Hepatic stellate cell (primary cell): ENCODE results near the gene CFI.

ENCODE experiments used
- DNase-seq: peaks from one replicate; pipeline ENCODE4 v3.0.0; 2011; ENCODE audit warnings: low spot score

Gene CFI

DNA sequence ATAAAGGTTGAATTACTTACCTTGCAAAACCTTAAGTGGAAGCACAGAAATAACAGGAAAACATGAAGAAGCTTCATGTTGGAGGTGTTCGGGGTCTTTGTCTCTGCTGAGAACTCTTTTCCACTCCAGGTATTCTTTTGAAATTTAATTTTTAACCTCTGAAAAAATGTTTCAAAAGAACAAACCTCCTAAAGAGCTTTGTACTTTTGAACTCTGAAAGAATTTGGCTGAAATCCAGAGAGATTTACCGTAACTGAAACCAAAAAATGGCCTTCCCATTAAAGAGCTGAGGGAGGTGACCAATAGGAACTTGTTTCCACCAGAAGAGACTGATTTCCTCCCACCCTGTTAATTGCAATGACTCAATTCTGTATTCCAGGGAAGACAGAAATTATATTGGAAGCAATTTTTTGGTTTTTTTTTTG, at the start of gene CFI:
CFI (minus strand) TSS at position 105 of the 425 bp plus-strand sequence; CDS start at position 77, 28 bp downstream.
- no peak for DNase-seq

DNA sequence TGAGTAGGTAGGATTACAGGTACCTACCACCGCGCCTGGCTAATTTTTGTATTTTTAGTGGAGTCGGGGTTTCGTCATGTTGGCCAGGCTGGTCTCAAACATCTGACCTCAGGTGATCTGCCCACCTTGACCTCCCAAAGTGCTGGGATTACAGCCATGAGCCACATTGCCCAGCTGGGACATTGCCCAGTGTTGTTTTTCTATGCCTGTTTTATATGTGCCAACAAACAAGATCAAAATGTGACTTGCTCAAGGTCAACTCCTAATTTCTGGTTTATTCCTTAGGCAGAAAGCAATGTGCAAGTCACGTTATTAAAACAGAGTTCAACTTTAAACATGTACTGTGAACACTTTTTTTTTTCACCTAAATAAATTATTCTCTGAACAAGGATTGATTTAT, 48.8 kb upstream of the CFI start:
- no peak for DNase-seq

DNA sequence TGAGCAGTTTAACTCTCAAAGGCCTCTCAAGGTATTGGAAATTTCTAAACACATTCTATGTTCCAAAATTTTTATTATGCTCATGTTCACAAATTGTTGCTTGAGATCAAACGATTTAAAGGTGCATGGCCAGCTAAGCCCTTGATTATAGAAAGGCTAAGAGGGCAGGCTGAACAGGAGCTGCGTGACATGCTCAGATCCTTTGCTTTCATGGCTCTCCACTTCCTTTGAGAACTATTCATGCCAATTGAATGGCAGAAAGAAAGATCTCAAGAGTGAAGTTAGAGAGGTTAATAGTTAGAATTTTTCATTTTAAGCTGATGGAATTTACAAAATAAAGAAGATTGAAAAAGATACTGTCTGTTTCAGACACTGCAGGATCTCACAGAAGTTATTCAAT, 46.7 kb upstream of the CFI start:
- no peak for DNase-seq

DNA sequence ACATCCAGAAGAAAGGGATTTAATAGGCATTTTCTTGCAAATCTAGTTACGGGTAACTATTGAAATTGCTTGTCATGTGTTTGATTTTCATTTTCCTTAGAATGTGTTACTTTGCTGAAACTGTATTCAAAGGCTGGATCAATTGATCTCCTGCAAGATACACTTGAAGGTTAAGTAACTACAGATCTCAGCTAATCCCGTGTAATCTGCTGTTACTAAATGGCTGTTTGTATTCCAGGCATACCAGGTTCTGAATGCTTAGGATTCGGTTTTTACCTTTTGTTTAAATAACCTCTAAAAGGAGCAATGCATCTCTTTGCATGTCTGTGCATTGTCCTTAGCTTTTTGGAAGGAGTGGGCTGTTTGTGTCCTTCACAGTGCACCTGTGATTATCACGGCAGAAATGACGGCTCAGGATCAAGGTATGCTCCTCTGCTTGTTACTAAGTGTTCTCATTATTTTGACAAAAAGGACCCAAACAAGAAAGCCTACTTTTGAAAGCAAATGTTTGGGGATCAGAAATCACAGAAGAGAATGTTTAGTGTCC, 46.2 kb upstream of the CFI start, which contains the start of gene LRIT3:
LRIT3 (plus strand) TSS at position 212 of the 547 bp plus-strand sequence; CDS start at position 307, 95 bp downstream.
- no peak for DNase-seq

DNA sequence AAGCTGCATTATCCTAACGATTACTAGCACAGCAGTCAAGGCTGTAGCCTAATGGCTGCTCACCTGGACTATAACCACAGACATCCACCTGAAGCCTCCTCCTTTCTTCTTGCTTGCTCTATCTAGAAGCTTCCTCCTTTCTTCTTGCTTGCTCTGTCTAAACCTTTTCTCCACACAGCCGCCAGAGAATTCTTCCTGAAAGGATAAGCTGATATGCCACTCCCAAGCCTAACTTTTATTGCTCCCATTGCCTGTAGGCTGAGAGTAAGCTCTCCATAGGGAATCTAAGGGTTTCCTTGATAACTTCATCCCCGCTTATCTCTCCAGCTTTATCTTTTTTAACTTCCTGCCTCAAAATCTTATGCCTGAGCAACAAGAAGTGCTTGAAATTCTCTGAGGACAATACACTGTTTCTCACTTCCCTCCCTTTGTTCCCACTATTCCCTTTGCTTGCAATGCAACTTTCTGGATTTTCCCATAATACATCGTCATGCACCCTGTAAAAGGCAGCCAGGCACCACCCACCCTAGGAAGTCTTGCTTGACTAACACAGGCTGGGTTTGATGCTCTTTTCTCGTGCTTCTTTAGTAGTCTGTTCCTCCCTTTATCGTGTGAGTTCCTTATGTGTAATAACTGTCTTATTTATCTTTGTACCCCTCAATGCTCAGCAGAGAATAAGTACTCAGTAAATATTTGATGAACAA, 44.7 kb upstream of the CFI start:
- no peak for DNase-seq

DNA sequence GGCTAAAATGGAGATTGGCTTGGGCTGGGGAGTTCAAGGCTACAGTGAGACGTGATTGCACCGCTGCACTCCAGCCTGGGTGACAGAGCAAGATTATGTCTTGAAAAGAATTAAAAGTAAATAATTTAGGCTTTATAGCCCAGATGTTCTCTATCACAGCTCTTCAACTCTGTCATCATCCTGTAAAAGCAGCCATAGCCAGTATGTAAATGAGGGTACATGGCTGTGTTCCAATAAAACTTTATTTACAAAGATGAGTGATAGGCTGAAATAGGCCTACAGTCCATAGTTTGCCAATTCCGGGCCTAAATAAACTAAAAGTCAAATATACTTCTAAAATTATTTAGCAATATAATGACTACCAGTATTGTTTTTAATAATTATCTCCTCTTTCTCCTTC, 35.2 kb upstream of the CFI start:
- no peak for DNase-seq

DNA sequence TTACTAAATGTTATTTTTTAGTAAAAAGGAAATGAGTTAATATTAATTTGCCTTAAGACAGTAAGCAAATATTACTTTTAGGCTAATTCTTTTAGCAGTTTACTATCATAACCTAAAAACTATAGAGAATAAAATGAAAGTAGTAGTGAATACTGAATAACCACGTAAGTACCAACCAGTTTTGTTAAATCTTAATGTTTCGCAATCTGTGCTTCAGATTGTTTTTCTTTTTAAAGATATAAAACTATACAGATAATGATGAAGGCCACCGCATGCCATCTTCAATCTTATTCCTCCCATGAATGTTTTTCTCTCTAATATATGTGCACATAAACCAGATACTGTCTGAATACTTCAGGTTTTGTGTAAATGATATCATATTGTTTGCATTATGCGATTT, 32.0 kb upstream of the CFI start:
- DNase-seq, result no peak

DNA sequence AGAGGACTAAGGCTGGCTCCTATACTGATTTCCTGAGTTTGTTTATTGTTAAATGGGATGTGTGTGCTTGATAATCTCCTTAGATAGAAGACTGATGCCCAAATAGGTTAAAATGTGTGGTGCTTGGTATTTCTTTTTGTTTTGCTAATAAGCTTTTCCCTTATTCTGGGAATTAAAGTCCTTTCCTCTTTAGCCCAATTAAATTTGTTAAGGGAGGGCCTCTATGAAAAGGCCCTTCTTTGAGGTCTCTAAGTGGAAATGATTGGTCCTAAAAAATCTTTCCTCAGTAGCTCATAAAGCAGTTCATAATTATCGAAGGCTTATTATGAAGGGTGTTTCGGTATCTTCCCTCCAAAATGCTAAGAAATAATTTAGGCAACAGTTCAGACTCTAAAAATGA, 25.9 kb upstream of the CFI start, which contains the start of gene RRH:
RRH (plus strand) TSS at position 301 of the 400 bp plus-strand sequence; CDS start at position 357, 56 bp downstream.
- DNase-seq, result no peak

DNA sequence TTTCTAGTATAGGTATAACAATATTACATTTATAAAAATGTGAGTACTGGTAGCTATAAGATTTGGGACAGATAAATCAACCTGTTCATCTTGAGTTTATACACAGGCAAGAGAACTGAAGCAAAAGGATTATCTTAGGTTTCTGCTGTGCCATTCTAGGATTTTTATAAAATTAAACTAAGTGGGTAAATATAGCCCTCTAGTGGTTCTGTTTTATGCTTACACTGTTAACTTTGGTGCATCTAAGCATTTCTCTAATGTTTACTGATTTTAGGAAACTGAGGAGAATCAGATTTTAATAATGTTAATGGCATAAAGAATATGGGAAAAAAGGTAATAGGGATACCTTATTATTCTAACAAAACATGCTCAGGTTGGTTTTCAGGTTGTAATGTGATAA, 24.9 kb upstream of the CFI start:
- DNase-seq, result peak; percentile 5

DNA sequence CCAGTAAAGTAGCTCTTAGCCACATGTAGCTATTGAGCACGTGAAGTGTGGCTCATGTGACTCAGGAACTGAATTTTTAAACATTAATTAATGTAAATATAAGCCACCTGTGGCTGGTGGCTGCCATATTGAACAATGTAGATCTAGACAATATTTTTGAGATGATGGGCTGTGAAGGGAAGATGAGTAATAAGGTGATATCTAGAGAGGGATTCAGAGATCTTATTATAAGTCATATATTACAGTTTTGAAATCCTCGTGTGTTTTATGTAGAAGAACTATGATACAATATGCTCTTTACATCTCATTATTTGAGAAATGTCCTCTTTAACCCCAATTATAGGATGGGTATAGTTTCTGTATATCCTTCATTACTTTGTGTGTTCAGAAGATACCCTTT, 19.4 kb upstream of the CFI start:
- DNase-seq, result no peak

DNA sequence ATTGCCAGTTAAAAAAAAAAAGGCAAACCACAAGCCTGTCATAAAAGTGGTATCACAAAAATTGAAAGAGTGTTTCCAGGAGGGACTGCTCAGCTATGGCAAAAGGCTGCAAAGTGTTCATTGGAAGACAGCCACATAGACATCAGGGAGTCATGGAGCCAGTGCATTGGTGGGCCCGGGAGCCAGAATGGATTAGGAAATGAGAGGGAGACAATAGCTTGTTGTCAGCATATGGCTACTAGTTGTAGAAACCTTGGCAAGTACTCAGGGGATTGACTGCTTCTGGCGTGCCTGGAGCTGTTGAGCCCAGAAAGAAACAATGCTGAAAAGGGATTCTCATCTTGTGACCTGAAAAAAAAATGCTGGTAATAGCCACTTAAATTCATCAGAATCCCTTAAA, 18.8 kb upstream of the CFI start:
- DNase-seq, result no peak

DNA sequence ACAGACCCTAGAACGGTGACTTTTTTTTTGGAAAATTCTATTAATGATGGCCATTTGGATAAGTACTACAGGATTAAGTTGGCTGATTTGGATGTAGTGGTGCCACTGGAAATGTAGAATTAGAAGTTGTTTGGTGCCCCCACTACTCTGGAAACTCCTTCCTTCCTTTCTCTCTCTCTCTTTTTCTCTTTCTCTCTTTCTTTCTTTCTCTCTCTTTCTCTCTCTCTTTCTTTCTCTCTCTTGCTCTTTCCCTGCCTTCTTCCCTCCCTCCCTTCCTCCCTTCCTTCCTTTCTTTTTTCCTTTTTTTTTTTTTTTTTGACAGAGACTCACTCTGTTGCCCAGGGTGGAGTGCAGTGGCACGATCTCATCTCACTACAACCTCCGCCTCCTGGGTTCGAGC, 16.5 kb upstream of the CFI start:
- no peak for DNase-seq

DNA sequence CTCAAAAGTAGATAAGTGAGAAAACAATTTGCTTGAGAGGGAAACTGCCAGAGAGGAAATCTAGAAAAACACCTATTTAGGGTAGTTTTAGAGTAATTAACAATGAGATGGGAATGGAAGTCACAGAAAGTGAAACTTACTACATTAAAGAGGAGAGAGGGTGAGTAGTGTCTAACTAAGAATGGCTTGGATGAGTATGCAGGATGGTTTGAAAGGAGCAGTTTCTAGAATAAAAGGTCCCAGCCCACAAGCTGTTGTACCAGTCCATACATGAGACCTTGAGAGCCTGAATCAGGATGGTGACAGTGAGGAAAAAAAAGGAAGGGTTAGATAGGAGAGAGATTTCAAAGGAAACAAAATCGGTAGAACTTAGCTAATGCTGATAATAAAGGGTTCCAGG, 15.1 kb upstream of the CFI start:
- no peak for DNase-seq

DNA sequence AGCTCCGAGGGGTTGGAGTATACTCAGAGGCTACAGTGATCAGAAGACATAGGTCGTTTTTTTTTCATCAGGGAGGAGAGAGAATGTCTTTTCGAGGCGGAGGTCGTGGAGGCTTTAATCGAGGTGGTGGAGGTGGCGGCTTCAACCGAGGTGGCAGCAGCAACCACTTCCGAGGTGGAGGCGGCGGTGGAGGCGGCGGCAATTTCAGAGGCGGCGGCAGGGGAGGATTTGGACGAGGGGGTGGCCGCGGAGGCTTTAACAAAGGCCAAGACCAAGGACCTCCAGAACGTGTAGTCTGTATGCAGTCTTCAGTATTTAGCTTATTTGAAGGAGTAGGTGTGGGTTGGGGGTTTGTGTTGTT, 14.3 kb upstream of the CFI start:
- peak; percentile 5 for DNase-seq

DNA sequence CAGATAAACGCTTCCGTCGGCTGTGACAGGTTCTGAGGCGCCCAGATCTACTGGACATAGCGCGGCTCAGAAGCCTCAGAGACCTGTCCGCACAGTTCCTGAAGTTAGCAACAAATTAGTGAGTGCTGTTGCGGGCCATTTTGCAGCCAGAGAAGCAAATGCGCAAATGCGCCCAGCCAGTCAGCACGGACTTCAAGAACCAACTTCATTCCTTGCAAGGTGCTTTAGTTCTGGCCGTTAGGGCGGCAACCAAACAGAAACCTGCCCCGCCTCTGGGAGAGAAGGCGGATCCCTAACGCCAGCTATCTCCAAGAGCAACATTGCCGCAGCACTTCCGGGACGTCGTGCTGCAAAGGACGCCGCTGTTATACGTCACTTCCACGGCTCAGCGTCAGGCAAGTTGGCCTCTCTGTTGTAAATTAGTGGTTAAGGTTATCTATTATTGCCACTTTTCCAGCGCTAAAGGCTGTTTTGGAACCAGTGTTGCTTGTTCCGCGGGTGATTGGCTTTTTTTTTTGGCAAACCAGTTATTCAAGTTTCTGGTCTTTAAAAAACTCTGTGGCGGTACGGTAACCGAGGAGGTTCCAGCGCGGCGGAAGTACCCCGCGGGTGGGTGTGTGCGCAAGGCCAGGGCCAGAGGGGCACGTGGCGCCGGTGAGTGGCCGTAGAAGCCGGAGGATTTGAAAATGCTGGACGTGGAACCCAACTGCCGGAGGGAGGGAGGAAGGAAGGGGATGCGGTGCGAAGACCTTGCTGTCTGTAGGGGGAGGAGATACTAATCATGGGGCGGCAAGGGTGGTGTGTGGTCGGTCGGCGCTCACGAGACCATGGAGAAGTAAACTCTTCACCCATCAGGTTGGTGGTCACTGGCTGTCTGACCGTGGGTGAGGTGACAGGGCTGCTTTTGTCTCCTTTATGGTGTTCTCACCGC, 13.6 kb upstream of the CFI start, which contains the start of gene GAR1:
GAR1 (plus strand) TSS at position 612 of the 931 bp plus-strand sequence. CDS start 403 bp downstream, outside the sequence.
- peak; percentile 89 for DNase-seq

DNA sequence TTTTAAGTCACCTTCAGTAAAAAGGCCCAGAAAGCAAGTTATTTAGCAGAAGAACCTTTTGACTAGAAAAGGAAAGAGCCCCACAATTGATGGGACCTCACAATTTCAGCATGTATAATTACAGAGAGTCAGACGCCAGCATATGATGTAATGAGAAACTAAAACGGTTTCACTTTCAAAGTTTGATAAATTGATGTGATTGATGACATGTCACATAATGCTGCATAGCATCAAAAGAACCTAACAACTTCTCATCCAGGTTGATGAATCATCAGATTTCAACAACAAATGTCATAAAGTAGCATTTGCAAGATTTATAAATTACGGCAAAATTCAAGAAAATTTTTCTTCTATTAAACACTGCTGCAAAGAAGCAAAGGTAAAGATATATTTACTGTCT, 9.9 kb upstream of the CFI start:
- DNase-seq, result no peak

DNA sequence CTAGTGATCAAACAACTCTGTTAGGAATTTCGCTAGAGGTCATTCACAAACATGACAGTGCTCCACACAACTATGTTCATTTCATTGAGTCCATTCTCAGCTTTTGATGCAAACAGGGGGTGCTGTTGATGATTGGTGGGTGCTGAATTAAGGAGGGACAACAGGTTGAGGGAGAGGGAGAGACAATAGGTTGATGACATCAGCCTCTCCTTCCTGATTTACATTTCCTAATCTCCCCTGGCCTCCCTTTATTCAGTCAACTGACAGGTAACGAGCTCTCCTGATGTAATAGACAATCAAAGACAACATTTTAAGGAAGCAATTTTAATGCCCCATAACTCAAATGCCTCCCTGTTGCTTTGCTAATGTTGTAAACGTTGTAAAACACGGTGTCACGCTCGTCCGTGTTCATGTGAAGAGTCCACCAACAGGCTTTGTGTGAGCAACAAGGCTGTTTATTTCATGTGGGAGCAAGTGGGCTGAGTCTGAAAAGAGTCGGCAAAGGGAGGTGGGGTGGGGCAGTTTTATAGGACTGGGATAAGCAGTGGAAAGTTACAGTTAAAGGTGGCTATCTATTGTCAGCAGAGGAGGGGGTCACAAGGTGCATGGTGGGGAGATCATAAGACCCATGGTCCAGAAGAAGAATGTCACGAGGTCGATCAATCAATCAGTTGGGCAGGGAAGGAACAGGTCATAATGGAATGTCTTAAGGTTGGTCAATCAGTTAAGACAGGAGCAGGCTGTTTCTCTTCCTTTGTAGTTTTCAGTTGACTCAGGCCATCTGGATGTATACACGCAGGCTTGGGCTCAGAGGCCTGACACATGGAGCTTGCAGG, 9.0 kb upstream of the CFI start:
- DNase-seq, result no peak

DNA sequence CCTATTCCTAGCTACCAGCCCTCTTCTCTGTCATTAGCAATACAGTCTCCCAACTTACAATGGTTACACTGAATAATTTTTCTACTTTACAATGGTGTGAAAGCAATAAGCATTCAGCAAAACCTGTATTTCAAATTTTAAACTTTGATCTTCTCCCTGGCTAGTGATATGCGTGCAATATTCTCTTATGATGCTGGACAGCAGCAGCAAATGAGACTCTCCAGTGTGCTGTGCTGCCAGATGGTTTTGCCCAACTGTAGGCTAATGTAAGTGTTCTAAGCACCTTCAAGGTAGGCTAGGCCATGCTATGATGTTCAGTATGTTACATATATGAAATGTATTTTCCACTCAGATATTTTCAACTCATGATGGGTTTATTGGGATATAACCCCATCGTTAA, 7.9 kb upstream of the CFI start:
- no peak for DNase-seq

DNA sequence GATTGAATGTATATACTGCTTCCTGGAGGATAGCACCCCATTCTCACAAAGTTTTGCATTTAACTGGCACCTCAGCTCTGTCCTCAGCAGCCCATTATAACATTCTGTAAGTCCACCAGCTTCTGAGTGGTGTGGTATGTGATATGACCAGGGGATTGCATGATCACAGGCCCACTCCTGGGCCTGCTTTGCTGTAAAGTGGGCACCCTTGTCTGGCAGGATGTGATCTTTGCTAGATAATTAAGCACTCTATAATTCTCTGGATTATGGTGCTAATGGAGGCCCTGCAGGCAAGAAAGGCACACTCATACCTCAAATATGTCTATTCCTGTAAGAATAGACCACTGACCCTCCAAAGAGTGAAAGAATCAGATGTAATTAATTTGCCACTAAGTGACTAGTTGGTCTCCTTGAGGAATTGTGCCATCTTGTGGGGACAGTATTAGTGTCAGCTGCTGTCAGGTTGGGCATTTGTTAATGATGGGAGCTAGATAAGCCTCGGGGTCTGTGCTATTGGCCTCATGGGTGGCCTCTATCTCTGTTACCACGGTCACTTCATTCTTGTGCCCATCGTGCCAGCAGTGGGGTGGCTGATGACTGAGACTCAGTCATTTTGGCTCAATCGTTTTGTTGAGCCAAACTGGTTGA, 2.2 kb upstream of the CFI start:
- peak; percentile 17 for DNase-seq

DNA sequence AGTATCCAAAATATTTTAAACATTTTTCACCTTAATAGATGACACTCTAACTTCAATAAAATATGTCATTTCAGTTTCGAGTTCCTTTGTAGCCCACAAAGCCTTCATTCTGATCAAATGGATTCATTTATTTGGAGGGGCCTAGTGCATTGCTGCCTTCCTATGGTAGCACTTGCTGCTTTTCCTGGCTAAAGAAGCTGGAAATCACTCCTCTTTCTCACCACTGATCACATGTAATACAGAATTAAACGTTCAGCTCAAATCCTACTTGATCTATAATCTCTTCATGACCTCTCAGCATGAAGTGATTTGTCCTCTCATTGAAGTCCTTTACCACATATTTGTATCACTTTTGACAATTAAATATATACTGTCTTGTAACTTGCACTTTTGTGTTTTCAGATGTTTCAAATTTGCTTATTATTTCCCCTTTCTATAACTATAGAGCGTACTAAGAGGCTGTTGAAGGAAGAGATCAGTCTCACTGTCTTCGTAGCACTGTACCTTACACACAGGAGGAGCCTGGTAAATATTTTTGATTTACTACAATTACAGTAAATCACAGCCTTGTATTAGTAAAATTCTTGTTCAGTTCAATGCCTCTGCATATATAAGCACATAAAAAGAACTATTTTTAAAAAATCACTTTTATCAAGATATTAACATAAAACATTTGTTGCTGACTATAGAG, 555 bp downstream of the CFI start:
- DNase-seq, result no peak

DNA sequence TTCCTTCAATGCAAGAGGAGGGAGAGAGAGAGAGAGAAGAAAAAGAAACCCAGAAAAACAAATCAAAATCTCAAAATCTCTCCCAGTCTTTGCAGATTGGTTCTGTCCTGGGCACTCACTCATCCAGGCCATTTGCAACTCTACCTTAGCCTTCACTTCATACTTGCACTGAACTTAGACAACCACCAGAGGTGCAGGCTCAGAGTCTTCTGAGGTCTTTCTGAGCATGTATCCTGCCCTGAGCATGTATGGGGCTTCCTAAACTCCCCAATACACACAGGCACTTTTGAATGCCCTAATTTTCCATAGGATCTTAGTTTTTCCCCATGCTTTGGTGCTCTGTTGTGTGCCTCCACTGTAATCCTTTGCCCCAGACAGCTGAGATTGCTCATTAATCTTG, 2.9 kb downstream of the CFI start:
- DNase-seq, result no peak
